MCF 10A (cell line): ENCODE measurements around the gene USP7. TPM values are rescaled to one million over a fixed set of nuclear protein-coding genes. Genes with fewer than 3 reads are reported as not detected.

Experiments used
- BruUV-seq: library from RNA; stranded (reverse); fragments of 400-500 nt; replicated peaks from 2 replicates; lab custom pipeline; 2021; lab: Mats Ljungman, UMichigan
- CTCF ChIA-PET: fragments of 300-600 bp; sonication (Branson Sonifier 250); formaldehyde crosslinking; extraction: SDS; loops from one replicate; lab custom pipeline; 2021; ENCODE audit warnings: antibody characterized with exemption, inconsistent platforms; lab: Yijun Ruan, JAX
- POLR2A ChIA-PET: fragments of 300-600, 350-650 bp; sonication (Branson Sonifier 250); formaldehyde crosslinking; extraction: SDS; loops from one replicate; lab custom pipeline; 2020; ENCODE audit warnings: antibody characterized with exemption, inconsistent platforms; lab: Yijun Ruan, JAX
- DNase-seq: peaks from one replicate; pipeline ENCODE4 v3.0.0-alpha.2; 2018; ENCODE audit not compliant: unreplicated experiment
- H3K27ac Mint-ChIP-seq: one replicate; pipeline ENCODE4 v1.8.0; 2022; ENCODE audit warnings: mild to moderate bottlenecking, low read depth, mixed read lengths; ENCODE audit not compliant: unreplicated experiment
- H3K27me3 Mint-ChIP-seq: one replicate; pipeline ENCODE4 v1.8.0; 2022; ENCODE audit warnings: mixed read lengths; ENCODE audit not compliant: insufficient read depth, unreplicated experiment
- H3K36me3 Mint-ChIP-seq: one replicate; pipeline ENCODE4 v1.8.0; 2022; ENCODE audit warnings: mild to moderate bottlenecking, moderate library complexity, mixed read lengths; ENCODE audit not compliant: insufficient read depth, unreplicated experiment
- H3K4me1 Mint-ChIP-seq: one replicate; pipeline ENCODE4 v1.8.0; 2022; ENCODE audit warnings: mixed read lengths; ENCODE audit not compliant: insufficient read depth, unreplicated experiment
- H3K4me3 Mint-ChIP-seq: one replicate; pipeline ENCODE4 v1.8.0; 2022; ENCODE audit warnings: mild to moderate bottlenecking, moderate library complexity, mixed read lengths; ENCODE audit not compliant: unreplicated experiment
- H3K9me3 Mint-ChIP-seq: one replicate; pipeline ENCODE4 v1.8.0; 2022; ENCODE audit warnings: mixed read lengths; ENCODE audit not compliant: unreplicated experiment
- intact Hi-C: fragments of 100-400 bp; cut with micrococcal nuclease; formaldehyde crosslinking; loops from 2 replicates; pipeline ENCODE4 v1.14.1; 2022
- total RNA-seq: library from RNA; stranded (reverse); gene quantifications from 2 replicates; pipeline ENCODE4 v1.2.3, GENCODE V29; 2022
- TF ChIP-seq, protein P1 (sequence below): fragments of 200-600 bp; IDR thresholded peaks from one replicate; pipeline ENCODE4 v1.8.0; 2022; ENCODE audit warnings: antibody characterized with exemption, mild to moderate bottlenecking; ENCODE audit not compliant: unreplicated experiment

USP7 gene
- total RNA-seq, 1 experiment from 2014 or later: 108 TPM

DNA sequence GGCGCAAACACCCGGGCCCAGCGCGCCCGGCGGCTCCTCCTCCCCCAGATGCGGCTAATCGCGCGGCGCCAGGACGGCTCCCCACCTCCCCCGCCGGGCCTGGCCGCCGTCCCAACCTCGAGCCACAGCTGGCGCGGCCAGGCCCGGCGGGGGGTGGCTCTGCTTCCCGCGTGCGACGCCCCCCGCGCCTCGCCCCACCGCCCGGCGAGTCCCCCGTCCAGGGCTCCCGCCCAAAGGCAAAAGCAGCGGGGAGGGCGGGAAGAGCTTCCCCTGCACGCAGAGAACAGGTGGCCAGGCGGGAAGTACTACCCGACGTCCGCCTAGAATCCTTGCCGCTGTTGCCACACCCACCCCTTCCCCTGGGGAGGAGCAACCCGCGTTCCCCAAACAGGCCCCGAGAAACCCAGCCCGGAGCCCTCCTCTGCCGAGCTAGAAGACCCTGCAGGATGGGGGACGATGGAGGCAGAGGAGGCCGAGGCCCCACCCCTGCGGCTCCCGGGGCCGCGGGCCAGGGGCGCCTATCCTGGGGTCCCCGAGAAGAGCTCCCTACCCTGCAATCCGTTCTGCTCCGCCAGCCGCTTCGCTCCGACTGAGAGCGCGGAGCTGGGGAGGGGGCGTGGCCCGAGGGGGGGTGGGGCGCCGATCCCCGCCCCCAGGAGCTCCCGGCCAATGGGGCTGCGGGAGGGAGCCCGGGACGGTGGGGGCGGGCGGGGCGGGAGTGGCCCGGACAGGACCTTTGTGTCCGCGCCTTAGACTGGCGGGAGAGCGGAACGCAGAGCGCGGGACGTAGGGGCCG is 95.1 kb downstream of the USP7 start, which contains the start of gene CARHSP1:
CARHSP1 (minus strand) TSS at position 591 of the 796 bp plus-strand sequence. CDS start 9,678 bp downstream, outside the sequence.
- peak within 1 kb of the TSS; percentile 86 for H3K27ac Mint-ChIP-seq
- H3K4me3 Mint-ChIP-seq: peak within 1 kb of the TSS; percentile 87
- CTCF ChIA-PET: interaction anchor here (0.6 to 1.9 kb wide), 6 partner anchors 11 to 164 kb away, joined by 3 to 9 read pairs (median 3); no protein-coding TSS in a partner anchor
- no peaks in the 10 kb centered on the region for H3K9me3 Mint-ChIP-seq
- TF ChIP-seq, protein P1, sequence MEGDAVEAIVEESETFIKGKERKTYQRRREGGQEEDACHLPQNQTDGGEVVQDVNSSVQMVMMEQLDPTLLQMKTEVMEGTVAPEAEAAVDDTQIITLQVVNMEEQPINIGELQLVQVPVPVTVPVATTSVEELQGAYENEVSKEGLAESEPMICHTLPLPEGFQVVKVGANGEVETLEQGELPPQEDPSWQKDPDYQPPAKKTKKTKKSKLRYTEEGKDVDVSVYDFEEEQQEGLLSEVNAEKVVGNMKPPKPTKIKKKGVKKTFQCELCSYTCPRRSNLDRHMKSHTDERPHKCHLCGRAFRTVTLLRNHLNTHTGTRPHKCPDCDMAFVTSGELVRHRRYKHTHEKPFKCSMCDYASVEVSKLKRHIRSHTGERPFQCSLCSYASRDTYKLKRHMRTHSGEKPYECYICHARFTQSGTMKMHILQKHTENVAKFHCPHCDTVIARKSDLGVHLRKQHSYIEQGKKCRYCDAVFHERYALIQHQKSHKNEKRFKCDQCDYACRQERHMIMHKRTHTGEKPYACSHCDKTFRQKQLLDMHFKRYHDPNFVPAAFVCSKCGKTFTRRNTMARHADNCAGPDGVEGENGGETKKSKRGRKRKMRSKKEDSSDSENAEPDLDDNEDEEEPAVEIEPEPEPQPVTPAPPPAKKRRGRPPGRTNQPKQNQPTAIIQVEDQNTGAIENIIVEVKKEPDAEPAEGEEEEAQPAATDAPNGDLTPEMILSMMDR: no peak
- BruUV-seq: no TSS peak
- no peaks in the 10 kb centered on the region for H3K36me3 Mint-ChIP-seq
- intact Hi-C loops: no loop called here
- DNase-seq: peak; percentile 90
- H3K27me3 Mint-ChIP-seq: no peaks in the 10 kb centered on the region
- POLR2A ChIA-PET: interaction anchor here (0.6 to 2.1 kb wide), 23 partner anchors 8 to 1876 kb away, joined by 3 to 14 read pairs (median 3); partner anchors contain the start of genes METTL22, PMM2, TMEM186 and USP7
- peaks cover 35% of the 10 kb centered on the region for H3K4me1 Mint-ChIP-seq

DNA sequence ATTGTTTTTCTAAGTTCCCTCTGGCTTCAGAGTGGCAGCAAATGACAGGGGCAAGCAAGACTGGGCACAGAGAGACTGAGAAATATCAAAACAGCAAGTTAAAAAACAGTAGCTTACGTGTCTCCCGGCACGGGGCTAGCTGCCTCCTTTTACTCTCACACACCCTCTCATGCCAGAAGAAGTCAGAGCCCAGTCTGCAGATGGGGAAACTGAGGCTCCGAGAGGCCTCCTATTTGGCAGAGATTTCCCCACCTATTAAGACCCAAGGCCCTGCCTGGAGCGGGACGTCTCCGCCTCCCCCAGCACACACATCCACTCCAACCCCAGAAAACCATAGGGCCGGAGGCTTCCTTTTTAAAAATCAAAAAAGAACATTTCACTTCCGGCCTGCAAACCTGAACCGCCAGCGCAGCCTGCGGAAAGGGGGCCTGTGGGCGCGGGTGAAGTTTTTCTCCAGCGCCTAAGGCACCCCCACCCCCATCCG is 95.7 kb downstream of the USP7 start:
- ChIA-PET POLR2A (interaction anchor here (0.6 to 2.1 kb wide), 17 partner anchors 8 to 1877 kb away, joined by 3 to 14 read pairs (median 3); partner anchors contain the start of genes METTL22, PMM2 and TMEM186), CTCF (interaction anchor here (0.6 to 1.9 kb wide), 6 partner anchors 11 to 165 kb away, joined by 3 to 9 read pairs (median 4); no protein-coding TSS in a partner anchor)
- Mint-ChIP-seq H3K27me3 (no peaks in the 10 kb centered on the region), H3K36me3 (no peaks in the 10 kb centered on the region), H3K4me1 (peaks cover 35% of the 10 kb centered on the region), H3K4me3 (peak overlapping the region; percentile 87), H3K27ac (peak overlapping the region; percentile 86), H3K9me3 (no peaks in the 10 kb centered on the region)
- peak; percentile 22 for DNase-seq
- BruUV-seq: TSS peak; percentile 56
- TF ChIP-seq, protein P1: no peak
- intact Hi-C loops: no loop called here

DNA sequence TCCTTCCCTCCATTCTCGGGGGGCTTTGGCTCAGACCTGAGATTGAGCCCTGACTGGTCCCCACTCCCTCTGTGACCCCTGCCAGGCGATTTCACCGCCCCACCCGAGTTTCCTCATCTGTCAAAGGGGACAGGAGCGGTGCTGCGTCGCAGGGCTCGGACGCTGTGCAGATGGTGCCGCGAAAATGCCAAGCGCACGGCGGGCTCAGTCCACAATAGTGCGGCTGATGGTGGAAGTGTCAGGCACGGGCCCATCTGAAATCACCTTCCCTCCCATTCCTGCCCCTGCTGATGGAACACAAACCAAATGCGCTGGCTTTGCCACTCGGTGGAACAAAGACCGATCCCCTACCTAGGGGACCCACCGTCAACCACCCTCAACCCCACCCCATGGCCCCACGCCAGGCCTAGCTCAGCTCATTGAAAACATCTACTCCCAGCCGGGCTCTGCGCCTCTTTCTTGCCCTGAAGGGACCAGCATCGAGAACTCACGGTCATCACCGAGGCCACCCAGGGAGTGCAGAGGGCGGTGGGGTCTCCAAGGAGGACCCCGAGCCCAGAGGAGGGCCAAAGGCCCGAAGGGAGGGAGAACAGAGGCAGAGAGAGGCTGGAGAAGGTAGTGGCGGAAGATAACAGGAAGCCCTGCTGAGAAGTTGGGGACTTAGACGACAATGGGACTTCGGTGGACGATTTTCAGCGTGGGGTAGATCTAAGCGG is 96.3 kb downstream of the USP7 start:
- Mint-ChIP-seq H3K27ac (peak overlapping the region; percentile 86), H3K4me1 (peaks cover 35% of the 10 kb centered on the region), H3K4me3 (peak overlapping the region; percentile 87), H3K9me3 (no peaks in the 10 kb centered on the region), H3K36me3 (peaks cover 4% of the 10 kb centered on the region), H3K27me3 (no peaks in the 10 kb centered on the region)
- no peak for DNase-seq
- intact Hi-C loops: no loop called here
- ChIA-PET POLR2A (interaction anchor here (0.6 to 2.1 kb wide), 8 partner anchors 13 to 1807 kb away, joined by 3 to 14 read pairs (median 4); partner anchors contain the start of genes PMM2 and TMEM186), CTCF (interaction anchor here (0.7 to 1.9 kb wide), 4 partner anchors 12 to 190 kb away, joined by 4 to 9 read pairs (median 5); no protein-coding TSS in a partner anchor)
- TF ChIP-seq, protein P1: no peak
- no TSS peak for BruUV-seq
